Measurements from ENCODE around the gene ZDHHC17.

GRCh38 chr12:76878099-76878898 is 114.4 kb downstream of the ZDHHC17 start:
- TF ChIP-seq, protein P1, sequence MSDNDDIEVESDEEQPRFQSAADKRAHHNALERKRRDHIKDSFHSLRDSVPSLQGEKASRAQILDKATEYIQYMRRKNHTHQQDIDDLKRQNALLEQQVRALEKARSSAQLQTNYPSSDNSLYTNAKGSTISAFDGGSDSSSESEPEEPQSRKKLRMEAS (IDR thresholded peaks at IDR 0.05) = no peak
- TF ChIP-seq, protein P2, sequence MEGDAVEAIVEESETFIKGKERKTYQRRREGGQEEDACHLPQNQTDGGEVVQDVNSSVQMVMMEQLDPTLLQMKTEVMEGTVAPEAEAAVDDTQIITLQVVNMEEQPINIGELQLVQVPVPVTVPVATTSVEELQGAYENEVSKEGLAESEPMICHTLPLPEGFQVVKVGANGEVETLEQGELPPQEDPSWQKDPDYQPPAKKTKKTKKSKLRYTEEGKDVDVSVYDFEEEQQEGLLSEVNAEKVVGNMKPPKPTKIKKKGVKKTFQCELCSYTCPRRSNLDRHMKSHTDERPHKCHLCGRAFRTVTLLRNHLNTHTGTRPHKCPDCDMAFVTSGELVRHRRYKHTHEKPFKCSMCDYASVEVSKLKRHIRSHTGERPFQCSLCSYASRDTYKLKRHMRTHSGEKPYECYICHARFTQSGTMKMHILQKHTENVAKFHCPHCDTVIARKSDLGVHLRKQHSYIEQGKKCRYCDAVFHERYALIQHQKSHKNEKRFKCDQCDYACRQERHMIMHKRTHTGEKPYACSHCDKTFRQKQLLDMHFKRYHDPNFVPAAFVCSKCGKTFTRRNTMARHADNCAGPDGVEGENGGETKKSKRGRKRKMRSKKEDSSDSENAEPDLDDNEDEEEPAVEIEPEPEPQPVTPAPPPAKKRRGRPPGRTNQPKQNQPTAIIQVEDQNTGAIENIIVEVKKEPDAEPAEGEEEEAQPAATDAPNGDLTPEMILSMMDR (IDR thresholded peaks at IDR 0.05 in 2 of 3, conservative IDR thresholded peaks at IDR 0.05 in 1 of 3; ENCODE audit: borderline replicate concordance in 1 of 3, insufficient read depth in 1 of 3, low read depth in 2 of 3, low read length in 2 of 3) = peak in 2 of 3 experiments; percentile 26 to 36; a peak in 4 of 6 replicates
- TF ChIP-seq SIN3A (IDR thresholded peaks at IDR 0.05; ENCODE audit: low read depth) (no peak), POLR2A (IDR thresholded peaks at IDR 0.05; ENCODE audit: borderline replicate concordance, extremely low read depth, insufficient read depth, insufficient read length) (no peak), RAD21 (IDR thresholded peaks at IDR 0.05; ENCODE audit: low read depth) (no peak), POLR2AphosphoS5 (IDR thresholded peaks at IDR 0.05; ENCODE audit: low read depth, low read length) (no peak), ZBTB33 (IDR thresholded peaks at IDR 0.05; ENCODE audit: extremely low read depth, insufficient replicate concordance, low read length) (no peak), ELF1 (IDR thresholded peaks at IDR 0.05; ENCODE audit: borderline replicate concordance, low read depth) (no peak), JUND (IDR thresholded peaks at IDR 0.05) (no peak), REST (IDR thresholded peaks at IDR 0.05; ENCODE audit: low read depth) (no peak), FOSL1 (IDR thresholded peaks at IDR 0.05; ENCODE audit: low read depth) (no peak), YY1 (IDR thresholded peaks at IDR 0.05; ENCODE audit: extremely low read depth, insufficient replicate concordance, low read depth, low read length) (no peak)

Data from HCT116 (cell line).